HK-2 (cell line): ENCODE data around the gene IFFO2.
A peak's percentile ranks its signal among the peaks of the same experiment; 100 is the strongest.

ENCODE experiments used
- DNase-seq: peaks from one replicate; pipeline ENCODE4 v3.0.0-alpha.2; 2018; ENCODE audit not compliant: unreplicated experiment

The IFFO2 gene

GRCh38 chr1:18919197-18919905 lies 37.1 kb downstream of the IFFO2 start:
- DNase-seq = no peak

GRCh38 chr1:18918417-18918816 lies 38.1 kb downstream of the IFFO2 start:
- DNase-seq = no peak

- no peak for DNase-seq
Measured at GRCh38 chr1:18917071-18917799, 39.2 kb downstream of the IFFO2 start.

GRCh38 chr1:18915341-18915740 lies 41.1 kb downstream of the IFFO2 start:
- no peak for DNase-seq

GRCh38 chr1:18913065-18913835 lies 43.2 kb downstream of the IFFO2 start:
- DNase-seq = peak; percentile 93

GRCh38 chr1:18912550-18912949 lies 43.9 kb downstream of the IFFO2 start:
- no peak for DNase-seq

- DNase-seq = no peak
Measured at GRCh38 chr1:18908911-18909771, 47.3 kb downstream of the IFFO2 start.

- DNase-seq = no peak
Measured at GRCh38 chr1:18907917-18908845, 48.3 kb downstream of the IFFO2 start.

GRCh38 chr1:18907021-18907916 lies 49.2 kb downstream of the IFFO2 start:
- no peak for DNase-seq

GRCh38 chr1:18903291-18903756 lies 53.2 kb downstream of the IFFO2 start:
- DNase-seq = no peak

GRCh38 chr1:18902523-18903290 lies 53.8 kb downstream of the IFFO2 start, which contains the start of gene ALDH4A1:
Gene ALDH4A1, minus strand, starts transcription at chr1:18902555. Its CDS starts 32 bp downstream, at chr1:18902523.
- DNase-seq = peak; percentile 97

GRCh38 chr1:18901952-18902522 lies 54.4 kb downstream of the IFFO2 start:
- DNase-seq = no peak

GRCh38 chr1:18901147-18901951 lies 55.1 kb downstream of the IFFO2 start:
- no peak for DNase-seq

- DNase-seq = no peak
Measured at GRCh38 chr1:18900303-18900841, 56.1 kb downstream of the IFFO2 start.

- no peak for DNase-seq
Measured at GRCh38 chr1:18899363-18900049, 57.0 kb downstream of the IFFO2 start.

- no peak for DNase-seq
Measured at GRCh38 chr1:18898567-18898966, 57.9 kb downstream of the IFFO2 start.
